Suprapubic skin (tissue), 4 donors: ENCODE measurements around the gene RNF4. TPM values are rescaled to one million over a fixed set of nuclear protein-coding genes. Genes with fewer than 3 reads are reported as not detected.

ENCODE experiments used
- DNase-seq, 2 donors: peaks; one replicate each; pipeline ENCODE4 v3.0.0-alpha.2; 2019; ENCODE audit warnings: low spot score in 2 of 2
- H3K27ac ChIP-seq: fragments of 200-600 bp; sonication (generic); one replicate; pipeline ENCODE4 v1.5.1; 2019
- H3K27me3 ChIP-seq: fragments of 200-600 bp; sonication (generic); one replicate; pipeline ENCODE4 v1.5.1; 2019
- H3K36me3 ChIP-seq: fragments of 200-600 bp; sonication (generic); one replicate; pipeline ENCODE4 v1.5.1; 2019
- H3K4me1 ChIP-seq: fragments of 200-600 bp; sonication (generic); one replicate; pipeline ENCODE4 v1.5.1; 2019
- H3K4me3 ChIP-seq: fragments of 200-600 bp; sonication (generic); one replicate; pipeline ENCODE4 v1.5.1; 2019; ENCODE audit warnings: mild to moderate bottlenecking
- H3K9me3 ChIP-seq: fragments of 200-600 bp; sonication (generic); one replicate; pipeline ENCODE4 v1.5.1; 2019
- EP300 ChIP-seq: sonication (generic); formaldehyde crosslinking; IDR thresholded peaks from one replicate; pipeline ENCODE4 v1.6.1; 2017; ENCODE audit warnings: antibody characterized with exemption
- POLR2A ChIP-seq, 2 donors: fragments of 450-650 bp; IDR thresholded peaks; one replicate each; pipeline ENCODE4 v1.6.1; 2017; ENCODE audit warnings: antibody characterized with exemption in 2 of 2, mild to moderate bottlenecking in 2 of 2, moderate library complexity in 2 of 2
- POLR2AphosphoS5 ChIP-seq, 3 donors: sonication (generic); formaldehyde crosslinking; IDR thresholded peaks; one replicate each; pipeline ENCODE4 v1.6.1; 2017; ENCODE audit warnings: antibody characterized with exemption in 3 of 3
- WGBS: methylation state at CpG from one replicate; pipeline ENCODE4 v1.1.5; 2018; 5-methylcytosine and 5-hydroxymethylcytosine counted together
- total RNA-seq, 4 donors: library from RNA; depleted of rRNA; stranded (reverse); fragments of >200 nt; gene quantifications; one replicate each; pipeline ENCODE4 v1.1.0, GENCODE V29; 2016
- TF ChIP-seq, protein P1 (sequence below), 2 donors: fragments of 200-600 bp in 1 of 2; fragments of 450-650 bp in 1 of 2; sonication (generic) in 1 of 2; IDR thresholded peaks; one replicate each; pipeline ENCODE4 v1.5.1; 2016 to 2019; ENCODE audit warnings: antibody characterized with exemption in 2 of 2, mild to moderate bottlenecking in 1 of 2, moderate library complexity in 1 of 2

Gene RNF4
- total RNA-seq, 4 donors from 2014 or later = 31.2 to 57.2 (median 44.0) TPM

DNA sequence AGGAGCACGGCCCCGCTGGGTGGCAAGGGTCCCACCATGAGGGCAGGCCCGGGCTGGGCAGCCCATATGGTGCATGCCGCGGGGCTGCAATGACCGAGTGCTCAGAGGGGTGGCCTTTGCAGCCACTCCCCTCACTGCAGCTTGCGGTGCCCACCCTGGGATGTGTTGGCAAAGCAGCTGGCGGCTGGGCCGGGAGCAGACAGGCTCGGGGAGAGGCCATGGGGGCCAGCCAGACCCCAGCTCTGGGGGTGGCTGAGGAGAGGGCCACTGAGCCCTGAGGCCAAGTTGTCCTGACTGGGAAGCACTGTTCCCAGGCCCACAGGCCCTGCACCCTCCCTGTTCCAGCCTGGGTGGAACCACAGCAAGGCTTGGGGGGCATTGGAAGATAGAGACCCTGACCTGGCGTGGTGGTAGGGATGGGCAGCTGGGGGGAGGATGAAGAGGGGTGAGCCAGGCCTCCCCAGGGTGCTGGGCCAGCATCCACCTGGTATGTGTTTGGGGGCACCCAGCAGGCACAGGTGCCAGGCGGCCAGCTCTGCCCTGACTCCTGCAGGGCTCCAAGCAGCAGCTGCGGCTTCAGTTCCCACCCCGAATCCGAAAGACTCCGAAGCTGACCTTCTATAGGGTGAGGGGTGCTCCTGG, 18.4 kb upstream of the RNF4 start:
- 84% methylated on average over 12 of the region's 16 CpGs for WGBS

DNA sequence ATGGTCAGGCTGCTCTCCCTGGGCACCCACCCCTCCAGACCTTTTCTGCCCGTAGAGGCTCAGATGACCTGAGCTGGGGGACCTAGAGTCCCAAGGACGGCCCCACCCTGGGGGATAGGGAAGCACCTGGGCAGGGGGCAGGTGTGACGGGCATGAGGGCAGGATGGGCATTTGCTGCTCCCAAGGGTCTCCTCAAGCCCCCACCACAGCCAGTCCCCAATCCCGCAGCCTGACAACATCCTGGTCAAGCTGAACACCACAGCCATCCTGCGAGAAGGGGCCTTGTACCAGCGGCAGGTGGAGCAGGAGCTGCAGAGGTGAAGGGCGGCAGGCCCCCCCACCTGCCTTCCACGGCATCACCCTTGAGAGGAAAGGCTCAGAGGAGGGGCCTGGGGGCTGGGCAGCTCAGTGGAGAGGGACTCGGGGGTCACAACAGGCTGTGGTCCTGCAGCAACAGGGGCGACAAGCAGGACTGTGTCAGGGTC, 17.8 kb upstream of the RNF4 start:
- Histone ChIP-seq H3K4me3 (no peak overlapping the region), H3K4me1 (no peaks in the 10 kb centered on the region), H3K27me3 (no peaks in the 10 kb centered on the region), H3K27ac (no peak overlapping the region), H3K36me3 (no peaks in the 10 kb centered on the region), H3K9me3 (no peaks in the 10 kb centered on the region)
- WGBS = 83% methylated on average over 9 of the region's 10 CpGs
- TF ChIP-seq POLR2AphosphoS5 (IDR thresholded peaks at IDR 0.05) = no peak
- TF ChIP-seq POLR2A (IDR thresholded peaks at IDR 0.05) = no peak
- TF ChIP-seq, protein P1, sequence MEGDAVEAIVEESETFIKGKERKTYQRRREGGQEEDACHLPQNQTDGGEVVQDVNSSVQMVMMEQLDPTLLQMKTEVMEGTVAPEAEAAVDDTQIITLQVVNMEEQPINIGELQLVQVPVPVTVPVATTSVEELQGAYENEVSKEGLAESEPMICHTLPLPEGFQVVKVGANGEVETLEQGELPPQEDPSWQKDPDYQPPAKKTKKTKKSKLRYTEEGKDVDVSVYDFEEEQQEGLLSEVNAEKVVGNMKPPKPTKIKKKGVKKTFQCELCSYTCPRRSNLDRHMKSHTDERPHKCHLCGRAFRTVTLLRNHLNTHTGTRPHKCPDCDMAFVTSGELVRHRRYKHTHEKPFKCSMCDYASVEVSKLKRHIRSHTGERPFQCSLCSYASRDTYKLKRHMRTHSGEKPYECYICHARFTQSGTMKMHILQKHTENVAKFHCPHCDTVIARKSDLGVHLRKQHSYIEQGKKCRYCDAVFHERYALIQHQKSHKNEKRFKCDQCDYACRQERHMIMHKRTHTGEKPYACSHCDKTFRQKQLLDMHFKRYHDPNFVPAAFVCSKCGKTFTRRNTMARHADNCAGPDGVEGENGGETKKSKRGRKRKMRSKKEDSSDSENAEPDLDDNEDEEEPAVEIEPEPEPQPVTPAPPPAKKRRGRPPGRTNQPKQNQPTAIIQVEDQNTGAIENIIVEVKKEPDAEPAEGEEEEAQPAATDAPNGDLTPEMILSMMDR (IDR thresholded peaks at IDR 0.05) = no peak
- TF ChIP-seq EP300 = no peak
- peak in 1 of 2 donors; percentile 53 for DNase-seq

More for the DNA sequence above, 18.4 kb upstream of the RNF4 start:
- peak; percentile 43 to 68 for DNase-seq
- Histone ChIP-seq H3K9me3 (no peaks in the 10 kb centered on the region), H3K4me1 (no peaks in the 10 kb centered on the region), H3K4me3 (no peak overlapping the region), H3K27ac (no peak overlapping the region), H3K27me3 (no peaks in the 10 kb centered on the region), H3K36me3 (no peaks in the 10 kb centered on the region)
- no peak for TF ChIP-seq EP300
- TF ChIP-seq POLR2A (IDR thresholded peaks at IDR 0.05) = no peak
- TF ChIP-seq POLR2AphosphoS5 (IDR thresholded peaks at IDR 0.05) = no peak
- TF ChIP-seq, protein P1 (IDR thresholded peaks at IDR 0.05) = no peak

DNA sequence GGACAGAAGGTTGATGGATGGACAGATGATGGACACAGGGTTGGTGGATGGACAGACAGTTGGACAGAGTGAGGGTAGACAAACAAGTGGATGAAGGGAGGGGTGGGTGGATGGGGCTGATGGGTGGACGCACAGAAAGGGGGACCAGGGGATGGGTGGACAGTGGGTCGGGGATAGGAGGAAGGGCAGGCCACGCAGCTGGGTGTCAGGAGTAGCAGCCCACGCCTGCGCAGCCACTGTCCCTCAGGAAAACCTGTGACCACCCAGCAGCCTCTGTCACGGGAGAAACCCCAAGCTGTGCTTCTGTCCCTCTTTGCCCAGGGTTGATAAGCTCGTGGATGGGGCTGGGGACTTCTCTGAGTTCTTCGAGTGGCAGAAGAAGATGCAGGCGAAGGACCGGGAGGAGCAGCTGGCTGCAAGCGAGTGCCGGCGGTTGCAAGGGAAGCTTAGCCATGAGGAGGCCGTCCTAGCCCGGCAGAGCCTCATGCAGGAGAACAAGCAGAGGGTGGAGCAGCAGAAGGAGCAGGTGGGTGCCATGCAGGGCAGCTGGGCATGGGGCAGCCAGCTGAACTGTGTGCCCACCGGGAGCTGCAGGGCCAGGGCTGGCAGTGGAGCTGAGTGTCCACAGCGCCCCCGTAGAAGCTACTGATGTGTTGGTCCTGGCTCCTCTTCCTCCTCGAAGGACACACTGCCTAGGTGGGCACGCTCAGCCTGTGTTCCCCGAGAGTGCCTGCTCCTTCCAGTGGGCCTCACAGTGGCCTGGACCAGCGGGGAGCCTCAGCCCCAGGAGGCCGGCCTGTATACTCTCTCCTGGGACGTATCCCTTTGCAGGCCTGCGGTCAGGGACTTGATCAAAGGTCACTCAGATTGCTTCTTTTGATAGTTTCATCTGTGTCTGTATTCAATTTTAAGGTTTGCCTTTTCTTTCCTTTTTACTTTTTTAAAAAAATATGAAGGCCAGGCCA, 16.8 kb upstream of the RNF4 start:
- DNase-seq = no peak
- Histone ChIP-seq H3K9me3 (no peaks in the 10 kb centered on the region), H3K36me3 (no peaks in the 10 kb centered on the region), H3K4me1 (no peaks in the 10 kb centered on the region), H3K4me3 (no peak overlapping the region), H3K27ac (no peak overlapping the region), H3K27me3 (no peaks in the 10 kb centered on the region)
- TF ChIP-seq, protein P1 (IDR thresholded peaks at IDR 0.05) = no peak
- TF ChIP-seq POLR2AphosphoS5 (IDR thresholded peaks at IDR 0.05) (no peak), POLR2A (IDR thresholded peaks at IDR 0.05) (no peak), EP300 (no peak)
- WGBS = 76% methylated on average over 20 of the region's 25 CpGs

GRCh38 chr4:2457481-2458295, 11.2 kb upstream of the RNF4 start:
- no peak overlapping the region for H3K4me3 ChIP-seq
- WGBS = 79% methylated on average over 24 of the region's 24 CpGs
- H3K27ac ChIP-seq = no peak overlapping the region
- peaks cover 8% of the 10 kb centered on the region for H3K4me1 ChIP-seq
- H3K27me3 ChIP-seq = peaks cover 12% of the 10 kb centered on the region
- no peak for DNase-seq
- no peaks in the 10 kb centered on the region for H3K9me3 ChIP-seq
- TF ChIP-seq EP300 (no peak), POLR2AphosphoS5 (IDR thresholded peaks at IDR 0.05) (no peak), POLR2A (IDR thresholded peaks at IDR 0.05) (no peak)
- TF ChIP-seq, protein P1 (IDR thresholded peaks at IDR 0.05) = no peak
- H3K36me3 ChIP-seq = no peaks in the 10 kb centered on the region
